CD4-positive, alpha-beta T cell (primary cell): ENCODE data around the gene WBP1L. TPM values are rescaled to one million over a fixed set of nuclear protein-coding genes. Genes with fewer than 3 reads are reported as not detected.
"Not testable (repeated sequence)": the region's sequence is repeated elsewhere in the genome, so short reads cannot be mapped to it uniquely, and the experiment has no call there.

ENCODE experiments used
- ATAC-seq: fragments of 200-7000 bp; cut with Tn5 transposase; one replicate; pipeline ENCODE4 v1.10.0; 2022; ENCODE audit warnings: mild to moderate bottlenecking; ENCODE audit not compliant: poor library complexity
- CTCF ChIA-PET: fragments of 350-600 bp; sonication (Branson Sonifier 250); formaldehyde crosslinking; loops from one replicate; lab custom pipeline; 2021; ENCODE audit warnings: antibody characterized with exemption, inconsistent platforms; lab: Charles Lee
- POLR2A ChIA-PET: fragments of 350-600 bp; sonication (Branson Sonifier 250); formaldehyde crosslinking; loops from one replicate; lab custom pipeline; 2021; ENCODE audit warnings: antibody characterized with exemption, inconsistent platforms; lab: Charles Lee
- DNase-seq, 14 experiments: peaks; one replicate each; pipeline ENCODE4 v3.0.0-alpha.2; 2013 to 2020; ENCODE audit warnings: mixed read lengths in 2 of 14
- H3K27ac ChIP-seq, 2 donors: one replicate each; pipeline versions ENCODE4 v1.5.1 to v1.7.0; 2013; ENCODE audit warnings: low read length in 2 of 2, low read depth in 1 of 2, mild to moderate bottlenecking in 1 of 2
- H3K27me3 ChIP-seq, 2 experiments: 1 replicate in 1 of 2; 2 replicates in 1 of 2; pipeline versions ENCODE4 v1.6.1 to v1.7.0; 2013; ENCODE audit warnings: low read length in 2 of 2, control low read depth in 1 of 2, mild to moderate bottlenecking in 1 of 2, moderate library complexity in 1 of 2; ENCODE audit not compliant: insufficient read depth in 2 of 2, control insufficient read depth in 1 of 2
- H3K36me3 ChIP-seq: one replicate; pipeline ENCODE4 v1.6.1; 2013; ENCODE audit warnings: low read length, control low read depth; ENCODE audit not compliant: insufficient read depth
- H3K4me1 ChIP-seq: one replicate; pipeline ENCODE4 v1.6.1; 2013; ENCODE audit warnings: low read length, control low read depth; ENCODE audit not compliant: insufficient read depth
- H3K4me3 ChIP-seq: one replicate; pipeline ENCODE4 v1.5.1; 2013; ENCODE audit warnings: mild to moderate bottlenecking, low read length, moderate library complexity
- H3K9me3 ChIP-seq, 2 experiments: 1 replicate in 1 of 2; 2 replicates in 1 of 2; pipeline versions ENCODE4 v1.6.1 to v1.7.0; 2013; ENCODE audit warnings: low read length in 2 of 2, mild to moderate bottlenecking in 2 of 2, control low read depth in 1 of 2, moderate library complexity in 1 of 2; ENCODE audit not compliant: control insufficient read depth in 1 of 2, insufficient read depth in 1 of 2
- H3K27ac Mint-ChIP-seq: one replicate; pipeline ENCODE4 v1.8.0; 2020; ENCODE audit warnings: mixed read lengths
- H3K27me3 Mint-ChIP-seq: one replicate; pipeline ENCODE4 v1.8.0; 2021; ENCODE audit warnings: mixed read lengths
- H3K36me3 Mint-ChIP-seq: one replicate; pipeline ENCODE4 v1.8.0; 2021; ENCODE audit warnings: low read depth, mixed read lengths
- H3K4me1 Mint-ChIP-seq: one replicate; pipeline ENCODE4 v1.8.0; 2021; ENCODE audit warnings: low read depth, mixed read lengths
- H3K4me3 Mint-ChIP-seq: one replicate; pipeline ENCODE4 v1.8.0; 2020; ENCODE audit warnings: mild to moderate bottlenecking, mixed read lengths
- H3K9me3 Mint-ChIP-seq: one replicate; pipeline ENCODE4 v1.8.0; 2020; ENCODE audit warnings: mixed read lengths
- CTCF ChIP-seq: fragments of 200-600 bp; IDR thresholded peaks from one replicate; pipeline ENCODE4 v1.8.0; 2022; ENCODE audit warnings: antibody characterized with exemption, mild to moderate bottlenecking
- intact Hi-C, 2 experiments: fragments of 100-400 bp; cut with DNase I in 1 of 2; cut with micrococcal nuclease in 1 of 2; formaldehyde crosslinking; loops; one replicate each; pipeline versions ENCODE4 v1.15.1 to v1.9.0; 2023 to 2025; cut with DNase I, micrococcal nuclease
- total RNA-seq, 174 experiments: library from RNA in 2 of 174; stranded (reverse) in 2 of 174; gene quantifications; one replicate each; pipeline ENCODE4 v1.2.3 and lab custom pipeline; 2021 to 2026

Gene WBP1L
- total RNA-seq, 2 experiments from 2014 or later: 6.1 to 6.5 TPM

- no peak overlapping the region for H3K27ac Mint-ChIP-seq
- H3K36me3 Mint-ChIP-seq: peaks cover 6% of the 10 kb centered on the region
- H3K4me3 ChIP-seq: no peak overlapping the region
- H3K27me3 ChIP-seq: no peaks in the 10 kb centered on the region
- no peaks in the 10 kb centered on the region for H3K9me3 ChIP-seq
- no peak for DNase-seq
- peaks cover 12% of the 10 kb centered on the region for H3K4me1 ChIP-seq
- H3K27me3 Mint-ChIP-seq: no peaks in the 10 kb centered on the region
- H3K4me3 Mint-ChIP-seq: no peak overlapping the region
- H3K36me3 ChIP-seq: no peaks in the 10 kb centered on the region
- no peaks in the 10 kb centered on the region for H3K9me3 Mint-ChIP-seq
- ChIA-PET CTCF (no interaction called here), POLR2A (no interaction called here)
- no peak overlapping the region for H3K27ac ChIP-seq
- ATAC-seq: no peak
- intact Hi-C loops: loop anchor here (5.0 to 10.0 kb wide), 5 partner anchors 98 to 1495 kb away; partner anchors contain the start of genes ACTR1A (in 1 of the 2), ARMH3 (in 1 of the 2), BTRC (in 1 of the 2) and PPRC1 (in 1 of the 2)
- no peak for TF ChIP-seq CTCF
- peaks cover 9% of the 10 kb centered on the region for H3K4me1 Mint-ChIP-seq
Observed at GRCh38 chr10:102850025-102850518, 106.3 kb downstream of the WBP1L start.

GRCh38 chr10:102853237-102853636 is 109.5 kb downstream of the WBP1L start:
- H3K4me1 Mint-ChIP-seq: peaks cover 16% of the 10 kb centered on the region
- H3K27ac Mint-ChIP-seq, H3K9me3 Mint-ChIP-seq, DNase-seq, H3K9me3 ChIP-seq, H3K4me3 Mint-ChIP-seq, H3K27ac ChIP-seq, H3K27me3 Mint-ChIP-seq, H3K27me3 ChIP-seq, H3K4me3 ChIP-seq, ATAC-seq, POLR2A ChIA-PET, H3K36me3 ChIP-seq: not testable (repeated sequence)
- H3K36me3 Mint-ChIP-seq: peaks cover 15% of the 10 kb centered on the region
- CTCF ChIA-PET: interaction anchor here (1.0 kb wide), 1 partner anchor 18 kb away, joined by 3 read pairs; no protein-coding TSS in a partner anchor
- intact Hi-C loops: loop anchor here (5.0 to 10.0 kb wide), 5 partner anchors 101 to 1498 kb away; partner anchors contain the start of genes ACTR1A (in 1 of the 2), ARMH3 (in 1 of the 2), BTRC (in 1 of the 2) and PPRC1 (in 1 of the 2)
- H3K4me1 ChIP-seq: peaks cover 15% of the 10 kb centered on the region

GRCh38 chr10:102855731-102856436 is 112.1 kb downstream of the WBP1L start:
- H3K27ac Mint-ChIP-seq, DNase-seq, H3K27me3 Mint-ChIP-seq, H3K27ac ChIP-seq, H3K9me3 ChIP-seq, H3K36me3 ChIP-seq, H3K4me3 Mint-ChIP-seq, CTCF ChIA-PET, H3K4me3 ChIP-seq, ATAC-seq, H3K9me3 Mint-ChIP-seq, H3K27me3 ChIP-seq: not testable (repeated sequence)
- H3K4me1 ChIP-seq: peaks cover 15% of the 10 kb centered on the region
- Mint-ChIP-seq H3K4me1 (peaks cover 16% of the 10 kb centered on the region), H3K36me3 (peaks cover 33% of the 10 kb centered on the region)
- POLR2A ChIA-PET: interaction anchor here (0.5 kb wide), 1 partner anchor 9 kb away, joined by 3 read pairs; no protein-coding TSS in a partner anchor
- intact Hi-C loops: loop anchor here in 1 of 2 experiments (2.0 to 10.0 kb wide), 6 partner anchors 63 to 1501 kb away; partner anchors contain the start of genes ARMH3, BTRC, CNNM2 and NT5C2

- Histone ChIP-seq H3K4me3 (no peak overlapping the region), H3K27ac (no peak overlapping the region), H3K4me1 (peaks cover 15% of the 10 kb centered on the region), H3K27me3 (no peaks in the 10 kb centered on the region), H3K9me3 (no peaks in the 10 kb centered on the region), H3K36me3 (peaks cover 11% of the 10 kb centered on the region)
- intact Hi-C loops: loop anchor here in 1 of 2 experiments (5.0 to 10.0 kb wide), 5 partner anchors 115 to 1502 kb away; partner anchors contain the start of genes ARMH3, BTRC, NT5C2 and WBP1L
- Mint-ChIP-seq H3K4me1 (peaks cover 16% of the 10 kb centered on the region), H3K9me3 (no peaks in the 10 kb centered on the region), H3K27ac (no peak overlapping the region), H3K4me3 (peak overlapping the region; percentile 58), H3K27me3 (no peaks in the 10 kb centered on the region), H3K36me3 (peaks cover 39% of the 10 kb centered on the region)
- CTCF ChIA-PET: no interaction called here
- ATAC-seq (no peak), DNase-seq (no peak)
- no peak for TF ChIP-seq CTCF
- POLR2A ChIA-PET: no interaction called here
Observed at GRCh38 chr10:102856758-102857424, 113.1 kb downstream of the WBP1L start.
